NCI-H1048 (cell line): Measurements from ENCODE around the gene ELMO2.
"Not testable (repeated sequence)": the region's sequence is repeated elsewhere in the genome, so short reads cannot be mapped to it uniquely, and the experiment has no call there.

Experiments used
- DNase-seq: peaks from one replicate; lab custom pipeline; 2025; lab: John Stamatoyannopoulos, UW

Gene ELMO2

GRCh38 chr20:46402331-46402811, 4.0 kb downstream of the ELMO2 start:
- no peak for DNase-seq

- no peak for DNase-seq
These were observed 4.9 kb downstream of the ELMO2 start for GRCh38 chr20:46401478-46401860.

- no peak for DNase-seq
These were observed 5.5 kb downstream of the ELMO2 start for GRCh38 chr20:46400828-46401477.

GRCh38 chr20:46400253-46400652, 6.2 kb downstream of the ELMO2 start:
- DNase-seq: no peak

GRCh38 chr20:46399401-46399800, 7.0 kb downstream of the ELMO2 start:
- DNase-seq: no peak

GRCh38 chr20:46398963-46399362, 7.5 kb downstream of the ELMO2 start:
- no peak for DNase-seq

GRCh38 chr20:46396052-46396740, 10.2 kb downstream of the ELMO2 start:
- DNase-seq: no peak

GRCh38 chr20:46394872-46395760, 11.3 kb downstream of the ELMO2 start:
- DNase-seq: no peak

- no peak for DNase-seq
These were observed 12.4 kb downstream of the ELMO2 start for GRCh38 chr20:46393967-46394366.

GRCh38 chr20:46388937-46389336, 17.5 kb downstream of the ELMO2 start:
- no peak for DNase-seq

GRCh38 chr20:46388201-46388836, 18.1 kb downstream of the ELMO2 start:
- no peak for DNase-seq

GRCh38 chr20:46387054-46387453, 19.4 kb downstream of the ELMO2 start:
- DNase-seq: not testable (repeated sequence)

GRCh38 chr20:46378412-46379009, 27.9 kb downstream of the ELMO2 start:
- DNase-seq: no peak

- DNase-seq: no peak
These were observed 28.9 kb downstream of the ELMO2 start for GRCh38 chr20:46377518-46377917.

GRCh38 chr20:46376196-46376785, 30.1 kb downstream of the ELMO2 start:
- no peak for DNase-seq

- DNase-seq: no peak
These were observed 30.6 kb downstream of the ELMO2 start for GRCh38 chr20:46375771-46376170.

GRCh38 chr20:46374383-46374782, 32.0 kb downstream of the ELMO2 start:
- DNase-seq: no peak

GRCh38 chr20:46371656-46372055, 34.8 kb downstream of the ELMO2 start:
- no peak for DNase-seq

- no peak for DNase-seq
These were observed 37.5 kb downstream of the ELMO2 start for GRCh38 chr20:46368902-46369268.

- DNase-seq: no peak
These were observed 38.2 kb downstream of the ELMO2 start for GRCh38 chr20:46367967-46368901.
